Dermis blood vessel endothelial cell (primary cell): Measurements from ENCODE around the gene QRICH2. TPM values are rescaled to one million over a fixed set of nuclear protein-coding genes. Genes with fewer than 3 reads are reported as not detected.
"Not testable (repeated sequence)": the region's sequence is repeated elsewhere in the genome, so short reads cannot be mapped to it uniquely, and the experiment has no call there.

Experiments used
- DNase-seq: peaks from one replicate; pipeline ENCODE4 v3.0.0; 2010
- total RNA-seq: library from RNA; depleted of rRNA; stranded (reverse); fragments of >200 nt; gene quantifications from 2 replicates; pipeline ENCODE4 v1.2.3, GENCODE V29; 2014

Gene QRICH2
- total RNA-seq, 1 donor from 2014 or later, result 13.8 TPM

DNA sequence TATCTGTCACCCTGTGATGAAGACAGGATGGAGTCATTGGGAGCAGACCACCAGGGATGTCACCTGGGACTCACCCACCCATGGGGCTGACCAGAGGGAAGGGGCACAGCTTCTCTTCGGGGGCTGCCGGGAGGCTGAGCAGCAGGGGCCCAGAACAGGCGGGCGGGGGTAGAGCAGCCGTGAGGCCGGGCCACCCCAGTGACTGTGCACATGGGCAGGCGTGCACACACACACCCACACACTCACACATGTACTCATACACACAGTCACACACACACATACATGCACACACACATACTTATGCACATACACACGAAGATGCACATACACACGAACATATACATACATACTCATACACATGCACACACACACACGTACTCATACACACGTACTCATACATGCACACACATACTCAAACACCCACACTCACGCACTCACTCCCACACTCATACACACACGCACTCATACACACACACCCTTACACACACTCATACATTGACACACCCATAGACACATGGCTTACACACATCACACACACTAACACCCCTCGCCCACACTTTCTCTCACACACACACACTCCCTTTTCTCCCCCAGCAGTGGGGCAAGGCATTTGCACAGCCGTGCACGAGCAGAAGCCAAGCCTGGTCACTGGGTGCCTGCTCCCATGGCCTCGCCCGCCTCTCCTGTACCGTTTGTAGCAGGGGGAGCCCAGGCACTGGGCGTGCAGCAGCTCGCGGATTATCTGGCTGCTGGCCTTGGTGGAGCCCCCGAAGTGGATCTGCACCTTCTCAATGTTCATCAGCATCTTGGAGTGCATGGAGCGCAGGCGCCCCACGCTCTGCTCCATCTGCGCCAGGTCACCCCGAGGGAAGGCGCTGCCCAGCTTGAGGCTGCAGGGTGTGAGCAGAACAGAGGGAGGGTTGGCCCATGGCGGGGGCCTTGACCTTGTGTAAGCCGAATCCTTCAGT lies 30.5 kb downstream of the QRICH2 start:
- DNase-seq, result no peak

DNA sequence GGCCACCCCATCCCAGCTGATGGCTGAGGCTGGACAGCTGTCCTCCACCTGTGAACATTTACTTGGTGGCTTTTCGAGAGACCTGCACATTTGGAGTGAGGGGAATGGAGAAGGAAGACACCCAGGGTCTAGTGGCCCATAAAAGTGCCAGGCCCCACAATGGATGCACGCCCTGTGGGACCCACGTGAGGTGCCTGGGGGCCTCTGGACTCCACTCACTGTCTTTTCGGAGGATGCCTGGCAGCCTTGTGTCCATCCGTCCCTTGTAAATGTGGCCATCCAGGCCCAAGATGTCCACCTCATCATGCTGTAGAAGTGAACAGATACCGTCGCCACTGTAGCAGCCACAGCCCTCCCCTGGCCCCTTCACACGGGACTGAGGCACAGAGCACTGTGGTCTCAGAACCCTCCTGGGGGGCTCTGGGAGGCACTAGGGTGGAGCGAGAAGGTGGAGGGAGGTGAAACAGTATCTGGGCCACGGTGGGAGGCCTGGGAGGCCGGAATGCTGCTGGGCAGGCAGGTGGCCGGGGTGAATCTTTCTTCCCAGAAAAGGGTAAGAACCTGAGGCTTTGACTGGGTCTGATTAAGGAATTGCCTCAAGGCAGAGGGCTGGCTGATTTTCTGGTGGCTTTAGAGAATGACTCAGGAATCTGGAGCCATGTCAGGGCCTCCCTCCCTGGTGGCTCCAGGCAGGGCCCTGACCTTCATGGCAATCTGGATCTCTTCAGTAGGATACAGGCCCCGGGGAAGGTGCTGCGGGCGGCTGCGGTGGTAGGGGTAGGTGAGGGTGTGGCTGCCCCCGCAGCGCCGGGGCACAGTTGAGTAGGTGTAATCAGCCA lies 31.4 kb downstream of the QRICH2 start:
- DNase-seq, result no peak

DNA sequence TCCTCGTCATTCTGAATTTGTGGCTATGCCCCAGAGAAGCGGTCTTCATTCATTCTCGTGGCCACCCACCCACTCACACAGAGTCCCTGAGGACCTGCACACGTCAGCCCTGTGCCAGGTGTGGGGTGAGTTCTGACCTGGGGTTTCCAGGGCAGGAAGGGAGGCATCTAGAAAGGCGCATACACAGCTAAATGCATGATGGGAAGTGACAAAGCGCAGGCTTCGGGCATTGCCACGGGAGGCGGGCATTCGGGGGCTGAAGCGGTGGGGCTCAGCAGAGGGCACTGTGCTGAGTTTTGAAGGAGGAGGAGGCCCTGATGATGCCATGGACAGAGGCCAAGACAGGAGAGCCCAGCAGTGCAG lies 32.0 kb downstream of the QRICH2 start:
- DNase-seq, result no peak

DNA sequence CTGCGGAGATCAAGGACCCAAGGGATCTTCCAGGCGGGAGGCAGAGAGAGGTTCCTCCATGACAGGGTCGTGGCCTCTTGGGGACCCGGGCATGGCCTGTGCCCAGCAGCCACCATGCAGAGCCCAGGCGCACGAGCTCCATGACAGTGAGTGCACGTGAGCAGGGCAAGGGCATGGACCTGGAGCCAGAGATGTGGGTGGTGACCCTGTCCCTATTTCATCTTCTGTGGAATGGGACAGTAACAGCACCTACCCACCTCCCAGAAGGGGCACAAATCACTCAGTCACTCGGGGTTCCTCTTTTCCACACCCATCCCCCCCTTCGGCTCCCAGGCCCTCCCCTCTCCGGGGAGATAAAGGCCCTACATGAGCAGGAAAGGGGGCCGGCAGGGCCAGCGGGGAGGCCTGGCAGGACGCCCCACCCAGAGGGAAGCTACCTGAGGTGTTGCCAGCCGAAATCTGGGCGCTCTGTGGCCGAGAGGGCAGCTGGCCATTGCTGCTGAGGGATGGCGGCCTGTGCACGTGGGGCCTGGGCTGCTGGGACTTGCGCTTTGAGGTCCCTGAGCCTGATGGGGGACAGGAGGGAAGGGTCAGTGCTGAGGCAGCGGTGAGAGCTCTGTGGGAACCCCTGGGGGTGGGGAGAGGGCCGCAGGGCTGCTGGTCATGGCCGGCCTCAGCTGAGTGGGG lies 32.6 kb downstream of the QRICH2 start:
- no peak for DNase-seq

DNA sequence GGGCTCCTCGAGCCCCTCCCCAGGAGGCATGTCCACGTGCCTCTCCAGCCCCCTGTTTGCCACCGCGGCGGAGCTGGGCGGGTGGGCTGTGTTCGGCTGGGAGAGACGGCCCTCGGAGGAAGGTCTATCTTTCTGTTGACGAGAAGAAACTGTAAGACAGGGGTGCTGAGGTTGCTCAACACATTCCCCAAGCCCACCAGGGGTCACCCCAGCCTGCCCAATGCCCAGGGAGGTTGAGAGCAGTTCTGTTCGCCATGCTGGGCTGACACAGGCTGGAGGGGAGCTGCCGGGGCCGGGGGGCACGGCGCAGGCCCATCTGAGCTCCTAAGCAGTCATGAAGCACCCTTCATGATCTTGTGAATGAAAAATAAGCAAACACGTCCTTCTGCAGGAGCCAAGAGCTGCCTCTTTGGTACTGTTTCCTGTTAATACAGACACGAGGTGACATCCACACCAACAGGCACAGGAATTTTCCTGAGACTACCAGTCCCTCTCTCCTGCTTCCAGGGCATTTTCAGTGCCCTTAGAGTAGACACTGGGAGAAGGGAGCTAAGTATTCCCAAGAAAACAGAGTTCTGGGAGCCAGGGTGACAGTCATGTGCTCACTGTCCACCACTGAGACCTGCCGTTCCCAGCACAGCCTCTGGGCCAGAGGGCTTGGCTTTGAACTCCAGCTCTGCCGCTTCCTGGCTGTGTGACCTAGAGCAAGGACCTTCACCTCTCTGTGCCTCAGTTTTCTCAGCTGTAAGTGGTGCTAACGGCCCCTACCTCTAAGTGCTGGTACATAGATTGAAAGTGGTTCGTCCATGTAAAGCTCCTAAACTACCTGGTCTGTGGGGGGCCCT lies 33.7 kb downstream of the QRICH2 start:
- DNase-seq, result no peak

DNA sequence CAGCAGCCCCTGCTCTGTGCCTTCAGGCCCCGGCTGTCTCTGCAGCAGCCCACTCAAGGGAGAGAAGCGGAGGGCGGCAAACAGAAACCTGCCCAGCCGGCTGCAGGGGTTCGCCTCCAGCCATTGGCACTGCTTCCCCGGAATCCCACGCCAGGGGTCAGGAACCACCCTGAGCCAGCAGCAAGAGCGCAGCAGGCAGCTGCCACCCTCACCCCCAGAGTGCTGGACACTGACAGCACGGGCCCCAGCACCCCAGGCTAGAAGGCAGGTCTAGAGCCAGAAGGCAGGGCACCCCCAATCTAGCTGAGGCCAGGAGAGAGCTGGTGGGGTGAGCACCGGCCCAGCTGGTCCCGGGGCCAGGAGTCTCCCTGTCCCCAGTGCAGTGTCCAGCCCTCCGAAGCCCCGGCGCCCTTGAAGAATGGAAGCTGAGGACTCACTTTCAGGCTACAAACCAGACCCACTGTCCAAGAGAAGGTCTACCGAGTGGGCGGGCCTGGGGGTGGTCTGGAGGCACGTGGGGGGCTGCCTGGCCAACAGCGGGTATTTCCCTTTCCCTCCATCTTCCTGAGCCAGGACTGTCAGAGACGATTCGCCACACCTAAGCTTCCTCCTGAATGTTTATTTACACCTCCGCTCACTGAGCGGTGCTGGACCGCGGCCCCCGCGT lies 34.5 kb downstream of the QRICH2 start:
- DNase-seq, result no peak

DNA sequence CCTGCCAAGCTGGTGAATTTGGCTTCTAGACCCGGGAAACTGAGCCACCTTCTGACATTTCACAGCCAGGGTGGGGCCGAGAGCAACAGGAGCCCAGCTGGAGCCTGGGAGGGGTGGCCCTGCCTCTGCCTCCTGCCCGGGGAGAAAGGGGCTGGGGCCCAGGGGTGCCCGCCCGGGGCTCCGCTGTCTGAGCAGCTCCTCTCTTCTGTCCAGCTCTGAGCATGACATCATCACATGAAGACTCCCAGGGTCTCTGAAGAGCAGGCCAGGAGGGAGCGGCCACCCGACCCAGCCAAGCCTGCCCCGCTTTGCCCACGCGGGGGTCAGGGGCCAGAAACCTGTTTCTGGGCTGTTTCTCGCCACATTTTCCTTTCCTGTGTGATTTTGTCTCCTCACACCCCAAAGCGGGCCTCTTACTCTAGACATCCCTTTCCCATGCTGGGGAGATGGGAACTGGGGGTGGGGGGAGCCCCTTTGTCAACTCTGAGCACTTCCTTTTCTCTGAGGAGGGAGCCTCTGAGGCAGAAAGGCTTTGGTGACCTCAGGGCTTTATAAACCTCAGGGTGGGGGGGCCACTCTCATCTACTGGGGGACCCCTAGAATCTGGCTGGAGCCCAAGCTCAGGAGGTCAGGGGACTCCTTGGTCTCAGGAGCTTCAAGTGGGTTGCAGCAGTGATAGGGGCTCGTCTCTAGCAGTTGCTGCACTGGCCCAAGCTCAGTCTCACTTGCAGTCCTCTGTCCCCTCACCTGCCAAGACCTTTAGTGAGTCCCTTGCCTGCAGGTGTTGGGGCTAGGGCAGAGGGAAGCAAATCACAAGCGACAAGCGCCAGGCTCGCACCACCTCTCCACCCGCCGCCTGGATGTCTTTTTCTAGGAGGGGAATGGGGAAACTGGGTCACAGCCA lies 35.3 kb downstream of the QRICH2 start:
- no peak for DNase-seq

DNA sequence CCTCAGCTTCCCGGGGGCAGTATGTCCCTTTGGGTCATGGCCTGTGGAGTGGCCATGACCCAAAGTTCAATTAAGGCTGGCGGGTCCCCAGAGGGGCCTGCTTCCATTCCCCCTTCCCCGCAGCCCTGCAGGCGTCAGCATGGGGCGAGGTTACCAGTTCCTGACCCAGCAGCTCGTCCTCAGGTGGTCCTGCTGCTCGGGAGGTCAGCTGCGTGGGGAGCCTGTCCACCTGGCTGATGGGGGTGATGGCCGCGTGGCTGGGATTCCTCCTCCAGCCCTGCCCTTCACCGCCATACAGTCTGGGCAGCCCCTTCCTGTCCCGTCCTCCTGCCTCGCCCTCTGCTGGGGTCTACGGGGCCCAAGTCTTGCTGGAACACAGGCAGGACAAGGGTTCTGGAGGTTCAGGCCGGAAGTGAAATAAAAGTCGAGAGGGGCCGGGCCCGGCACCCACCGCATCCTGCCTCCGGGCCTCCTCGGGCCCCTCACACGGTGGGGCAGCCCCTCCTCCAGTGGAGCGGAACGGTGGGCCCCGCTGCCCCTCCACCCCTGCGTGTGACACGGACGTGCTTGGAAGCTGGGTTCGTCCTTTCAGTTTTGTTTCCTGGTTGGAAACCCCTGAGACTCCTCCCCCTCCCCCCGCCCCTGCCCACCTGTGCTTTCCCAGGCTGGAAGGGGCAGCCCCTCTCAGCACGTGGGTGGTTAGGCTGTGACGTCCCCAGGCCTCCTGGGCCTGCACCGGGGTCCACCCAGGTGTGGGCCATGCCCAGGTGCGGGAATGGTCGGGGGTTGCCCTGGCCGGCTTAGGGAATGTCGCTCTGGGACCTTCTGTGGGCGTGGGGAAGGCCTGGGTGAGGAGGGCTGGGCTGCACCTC lies 36.2 kb downstream of the QRICH2 start:
- peak; percentile 40 for DNase-seq

DNA sequence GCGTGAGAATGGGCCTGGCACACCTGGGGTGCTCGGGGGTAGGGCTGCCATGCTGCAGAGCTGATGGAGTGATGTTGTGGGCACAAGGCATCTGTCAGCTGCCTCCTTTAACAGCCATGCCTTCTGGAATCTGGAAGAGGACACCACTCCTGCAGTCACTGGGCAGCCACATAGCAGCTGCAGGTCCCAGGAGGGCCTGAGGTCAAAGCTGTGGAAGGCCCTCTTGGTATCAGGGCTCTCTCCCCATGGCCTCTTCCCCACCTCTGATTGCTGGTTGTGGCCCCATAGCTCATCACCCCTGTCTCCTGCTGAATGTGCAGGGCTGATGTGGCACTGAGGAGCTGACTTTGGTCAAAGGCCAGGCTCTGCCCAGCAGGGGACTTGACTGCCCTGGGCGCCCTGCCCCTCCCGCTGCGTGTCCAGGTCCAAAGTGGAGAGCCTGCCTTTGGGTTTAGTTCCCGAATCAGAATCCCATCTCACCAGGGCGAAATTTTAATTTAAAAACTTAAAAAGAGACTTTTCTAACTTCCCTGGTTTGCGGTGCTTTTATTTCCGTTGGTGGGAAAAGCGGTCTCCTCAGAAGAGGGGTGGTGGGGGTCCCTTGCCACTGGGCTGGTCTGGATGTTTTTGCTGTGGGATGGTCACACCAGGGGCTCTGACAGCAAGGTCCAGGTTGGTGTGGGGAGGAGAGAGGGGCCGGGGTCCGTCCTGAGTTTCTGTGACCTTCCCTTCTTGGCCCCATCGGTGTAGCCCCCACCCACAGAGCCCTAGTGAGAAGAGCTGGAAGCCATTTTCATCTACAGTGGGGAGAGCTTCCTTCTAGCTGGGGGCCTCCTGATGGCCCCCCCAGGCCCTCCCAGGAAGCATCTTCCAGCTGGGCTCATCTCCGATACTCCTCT lies 37.1 kb downstream of the QRICH2 start:
- no peak for DNase-seq

DNA sequence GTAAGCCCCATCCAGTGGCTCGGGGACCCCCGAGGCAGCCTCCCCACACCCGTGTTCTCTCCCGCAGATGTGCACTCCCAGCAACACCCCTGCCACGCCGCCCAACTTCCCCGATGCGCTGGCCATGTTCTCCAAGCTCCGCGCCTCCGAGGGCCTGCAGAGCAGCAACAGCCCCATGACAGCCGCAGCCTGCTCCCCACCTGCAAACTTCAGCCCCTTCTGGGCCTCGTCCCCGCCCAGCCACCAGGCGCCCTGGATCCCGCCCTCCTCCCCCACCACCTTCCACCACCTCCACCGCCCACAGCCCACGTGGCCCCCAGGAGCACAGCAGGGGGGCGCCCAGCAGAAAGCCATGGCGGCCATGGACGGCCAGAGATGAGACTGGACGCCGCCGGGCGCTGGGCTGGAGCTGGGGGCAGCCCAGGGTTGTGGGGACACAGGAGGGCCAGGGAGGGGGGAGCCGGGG lies 37.9 kb downstream of the QRICH2 start:
- no peak for DNase-seq

DNA sequence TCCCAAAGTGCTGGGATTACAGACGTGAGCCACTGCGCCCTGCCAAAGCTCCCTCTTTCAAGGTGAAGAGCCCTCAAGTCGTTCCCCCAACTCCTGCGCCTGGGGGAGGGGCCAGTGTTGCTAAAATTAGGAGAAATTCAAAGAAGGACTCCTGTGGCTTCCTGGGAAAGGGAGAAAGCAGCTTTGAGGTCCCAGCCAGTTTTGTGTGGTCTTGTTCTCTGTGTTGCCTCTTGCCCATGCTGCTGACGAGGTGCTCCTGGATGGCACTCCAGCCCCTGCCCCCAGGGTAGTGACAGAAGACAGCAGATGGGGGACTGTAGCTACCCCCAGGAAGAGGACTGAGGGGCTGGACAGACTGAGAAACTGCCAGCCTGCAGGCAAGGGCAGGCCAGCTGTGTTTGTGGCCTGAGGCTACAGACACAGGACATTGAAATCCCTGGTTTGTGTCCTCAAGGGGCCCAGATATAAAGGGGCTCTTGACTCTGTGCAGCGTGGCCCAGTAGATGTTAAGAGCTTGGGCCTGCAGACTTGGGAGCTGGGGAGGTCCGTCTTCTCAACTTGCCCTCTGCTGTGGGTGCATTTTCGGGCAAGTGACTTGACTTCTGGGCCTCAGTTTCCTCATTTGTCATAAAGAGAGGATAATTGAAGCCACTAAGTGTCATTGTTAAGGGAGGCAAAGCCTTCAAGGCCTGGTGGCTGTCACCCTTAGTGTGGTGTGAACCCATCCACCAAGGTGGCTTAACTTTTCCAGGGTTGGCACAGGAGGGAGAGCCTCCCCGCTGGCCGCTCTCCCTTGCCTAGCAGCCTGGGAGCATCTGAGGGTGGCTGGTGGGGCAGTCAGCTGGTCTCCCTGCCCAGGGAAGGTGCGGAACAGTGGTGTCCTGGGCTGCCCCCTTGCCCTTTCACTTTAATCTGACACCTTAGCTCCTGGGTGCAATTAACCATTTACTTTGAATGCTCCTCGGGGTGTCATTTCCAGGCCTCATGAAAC lies 38.8 kb downstream of the QRICH2 start:
- no peak for DNase-seq

DNA sequence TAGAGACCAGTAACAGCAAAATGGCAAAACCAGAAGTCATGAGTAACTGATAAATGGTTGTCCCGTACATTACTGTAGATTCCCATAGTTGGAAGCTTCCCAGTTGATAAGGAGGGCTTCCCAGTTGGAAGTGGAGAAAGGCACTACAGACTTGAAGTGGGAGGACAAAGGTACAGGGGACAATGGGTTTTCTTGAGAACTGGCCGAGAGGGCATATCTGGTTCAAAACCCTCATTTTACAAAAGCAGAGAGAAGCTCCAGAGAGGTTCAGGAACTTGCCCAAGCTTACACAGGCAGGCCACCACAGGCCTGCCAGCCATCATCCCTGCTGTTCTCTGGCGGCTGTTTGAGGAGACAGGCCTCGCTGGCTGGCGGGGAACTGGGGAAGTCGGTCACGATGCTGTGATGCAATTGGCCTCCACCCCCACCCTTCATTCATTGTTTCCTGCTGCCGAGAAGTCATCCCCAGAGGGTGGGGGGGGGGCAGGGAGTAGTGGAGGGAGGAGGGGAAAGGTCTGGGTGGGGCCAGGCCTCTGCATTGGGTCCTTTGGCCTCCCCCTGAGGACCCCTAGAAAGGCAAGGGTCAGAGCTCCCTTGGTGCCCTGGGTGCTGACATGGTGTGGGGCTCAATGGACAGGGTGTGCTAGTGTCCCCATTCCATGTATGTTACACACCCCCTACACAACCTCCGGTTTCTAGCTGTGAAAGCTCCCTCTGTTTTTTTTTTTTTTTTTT lies 39.9 kb downstream of the QRICH2 start:
- DNase-seq, result peak; percentile 82

DNA sequence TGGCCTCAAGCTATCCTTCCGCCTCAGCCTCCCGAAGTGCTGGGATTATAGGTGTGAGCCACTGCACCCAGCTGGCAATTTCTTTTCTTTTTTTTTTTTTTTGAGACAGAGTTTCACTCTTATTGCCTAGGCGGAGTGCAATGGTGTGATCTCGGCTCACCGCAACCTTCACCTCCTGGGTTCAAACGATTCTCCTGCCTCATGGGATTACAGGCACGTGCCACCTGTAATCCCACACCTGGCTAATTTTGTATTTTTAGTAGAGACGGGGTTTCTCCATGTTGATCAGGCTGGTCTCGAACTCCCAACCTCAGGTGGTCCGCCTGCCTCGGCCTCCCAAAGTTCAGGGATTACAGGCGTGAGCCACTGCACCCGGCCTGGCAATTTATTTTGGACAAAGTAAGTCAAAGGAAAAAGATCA lies 40.5 kb downstream of the QRICH2 start:
- DNase-seq, result not testable (repeated sequence)

DNA sequence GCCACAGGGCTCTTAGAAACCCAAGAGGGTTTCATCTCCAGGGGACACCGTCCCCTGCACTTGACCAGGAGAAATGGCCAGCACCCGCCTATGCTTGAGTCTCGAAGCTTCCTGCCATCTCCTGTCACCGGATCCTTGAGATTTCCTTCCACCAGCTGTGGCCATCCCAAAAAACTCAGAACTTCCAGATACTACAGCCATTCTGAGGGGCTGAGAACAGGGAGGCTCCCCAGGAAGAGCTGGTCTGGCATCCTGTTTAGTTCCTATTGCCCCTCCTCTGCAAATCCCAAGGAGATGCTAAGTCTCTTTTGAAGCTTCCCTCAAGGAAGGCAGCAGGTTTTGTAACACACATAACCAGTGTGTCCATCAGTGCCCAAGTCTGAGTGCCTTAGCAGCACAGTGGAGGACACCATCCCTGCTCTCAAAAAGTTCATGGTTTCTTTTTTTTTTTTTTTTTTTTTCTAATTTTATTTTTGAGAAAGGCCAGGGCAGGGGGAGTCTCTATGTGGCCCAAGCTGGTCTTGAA lies 41.0 kb downstream of the QRICH2 start:
- no peak for DNase-seq

DNA sequence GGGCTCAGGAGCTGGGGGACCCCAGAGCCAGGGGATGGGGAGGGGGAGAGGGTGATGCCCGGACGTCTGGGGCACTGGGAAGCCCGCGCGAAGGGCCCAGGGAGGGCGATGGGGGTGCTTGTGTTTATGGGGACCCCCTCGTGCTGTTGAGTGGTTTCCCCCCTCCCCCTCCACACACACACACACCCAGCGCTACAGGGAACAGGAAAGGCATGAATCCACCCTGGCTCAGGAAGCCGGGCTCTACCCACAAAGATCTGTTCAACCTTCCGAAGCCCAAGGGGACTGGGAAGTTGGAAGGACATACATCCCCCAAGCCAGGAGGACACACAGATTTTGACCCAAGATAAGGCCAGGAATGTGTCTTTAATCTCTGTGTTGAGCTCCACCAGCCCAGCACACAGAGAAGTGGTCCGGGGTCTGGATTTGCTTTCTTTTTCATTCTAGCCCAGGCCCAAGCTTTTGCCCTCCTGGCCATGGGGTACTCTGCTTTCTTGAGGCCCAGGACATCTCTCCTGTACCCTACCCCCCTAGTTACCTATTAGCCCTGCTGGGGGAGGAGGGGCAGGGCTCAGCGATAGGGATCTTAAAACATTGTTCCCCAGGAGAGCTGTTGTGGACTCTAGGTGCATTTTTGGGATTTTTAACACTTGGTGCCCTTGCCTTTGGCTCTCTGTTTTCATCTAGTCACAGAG lies 41.7 kb downstream of the QRICH2 start:
- DNase-seq, result peak; percentile 67
